RPMI8226 (cell line): ENCODE results near the gene VAC14.

Experiments used
- DNase-seq: peaks from one replicate; pipeline ENCODE4 v3.0.0-alpha.2; 2015

Gene VAC14

DNA sequence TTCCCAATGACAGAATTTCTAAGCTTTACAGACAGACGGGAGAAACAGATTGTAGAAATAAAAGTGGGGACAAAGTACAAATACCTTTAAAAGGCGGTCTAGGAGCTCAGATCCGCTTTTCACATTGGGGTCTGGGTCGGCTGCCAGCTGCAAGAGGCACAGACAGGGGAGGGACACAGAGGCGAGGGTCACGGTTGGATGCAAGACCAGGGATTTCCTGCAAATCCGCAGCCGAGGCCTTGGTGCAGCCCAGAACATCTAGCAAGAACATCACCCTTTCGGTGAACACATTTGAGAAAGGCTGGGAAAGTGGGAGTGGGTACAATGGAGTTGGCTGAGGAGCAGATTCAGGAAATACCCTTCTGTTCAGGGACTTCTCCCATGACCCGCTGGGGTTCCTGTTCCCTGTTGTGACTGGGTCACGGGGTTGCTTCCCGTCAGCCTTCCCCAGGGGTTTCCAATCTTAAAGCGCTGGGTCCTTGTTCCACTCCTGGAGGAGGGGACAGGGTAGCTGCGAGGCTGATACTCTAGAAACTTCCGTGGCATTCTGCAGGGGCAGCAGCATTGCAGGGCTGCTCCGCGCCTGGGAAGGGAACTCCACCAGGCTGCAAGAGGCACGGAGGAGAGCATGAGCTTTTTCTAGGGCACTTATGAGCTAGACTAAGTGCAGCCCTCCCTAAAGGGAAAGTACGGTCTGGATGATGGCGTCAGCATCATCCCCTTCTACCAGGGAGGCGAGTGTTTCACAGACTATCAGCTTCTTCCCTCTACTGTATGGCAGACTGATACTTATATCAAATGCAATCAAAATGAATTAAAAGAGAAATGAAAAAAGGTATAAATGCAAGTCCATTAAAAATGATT is 16.0 kb downstream of the VAC14 start:
- DNase-seq, result no peak

GRCh38 chr16:70782237-70782636 is 18.7 kb downstream of the VAC14 start:
- DNase-seq, result no peak

DNA sequence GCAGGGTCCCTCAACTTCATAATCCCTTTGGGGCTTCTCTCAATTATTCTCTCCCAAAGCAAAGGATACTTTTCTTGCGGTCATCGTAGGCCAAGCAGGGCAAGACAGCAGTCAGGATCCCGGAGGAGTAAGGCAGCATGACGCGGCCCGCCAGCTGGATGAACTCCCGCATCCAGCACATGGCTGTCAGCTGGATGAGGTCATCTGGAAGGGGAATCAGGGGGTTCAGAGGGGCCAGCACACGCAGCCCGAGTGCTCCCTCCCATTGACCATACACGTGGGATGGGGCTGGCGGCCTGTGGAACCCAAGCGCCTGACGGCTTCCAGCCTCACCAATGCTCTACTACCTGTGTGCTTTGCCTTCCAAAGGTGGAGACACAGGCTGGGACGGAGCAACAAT is 19.2 kb downstream of the VAC14 start:
- no peak for DNase-seq

DNA sequence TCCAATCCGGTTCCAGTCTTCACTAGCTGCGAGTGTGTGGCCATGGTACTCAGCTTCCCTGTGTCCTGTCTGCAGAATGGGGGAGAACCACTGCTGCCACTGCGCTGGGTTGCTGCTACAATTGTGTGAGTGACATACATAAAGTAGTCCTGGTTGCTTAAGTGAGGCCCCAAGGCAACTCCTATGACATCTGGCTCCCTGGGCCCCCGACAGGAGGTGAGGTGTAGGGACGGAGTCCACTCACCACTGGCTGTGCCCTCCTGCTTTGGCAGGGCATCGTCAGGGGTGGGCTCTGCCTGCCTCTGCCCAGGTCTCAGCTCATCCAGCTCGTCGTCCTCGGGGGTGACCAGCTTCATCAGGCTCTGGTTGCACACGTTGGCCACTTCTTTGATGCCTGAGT is 20.4 kb downstream of the VAC14 start:
- no peak for DNase-seq

DNA sequence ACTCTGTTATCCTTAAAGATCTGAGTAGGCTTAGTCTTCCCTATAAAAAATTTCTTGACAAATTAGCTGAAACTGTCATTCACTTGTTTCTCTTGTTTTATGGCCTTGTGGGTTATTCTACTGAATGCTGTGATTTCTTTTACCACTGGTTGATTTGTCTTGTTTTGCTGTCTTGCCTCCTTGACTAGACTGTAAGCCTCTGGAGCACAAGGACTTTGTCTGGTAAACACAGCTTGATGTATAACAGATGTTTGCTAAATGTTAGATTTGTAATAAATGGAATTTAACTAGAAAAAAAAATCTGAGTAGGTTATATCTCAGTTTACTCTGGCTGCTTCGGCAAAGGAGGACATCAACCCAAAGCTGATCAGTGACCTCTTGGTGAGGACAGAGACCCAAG is 21.6 kb downstream of the VAC14 start:
- no peak for DNase-seq

- no peak for DNase-seq
These were observed 22.1 kb downstream of the VAC14 start for GRCh38 chr16:70778901-70779309.

- no peak for DNase-seq
These were observed 23.0 kb downstream of the VAC14 start for GRCh38 chr16:70777973-70778406.

DNA sequence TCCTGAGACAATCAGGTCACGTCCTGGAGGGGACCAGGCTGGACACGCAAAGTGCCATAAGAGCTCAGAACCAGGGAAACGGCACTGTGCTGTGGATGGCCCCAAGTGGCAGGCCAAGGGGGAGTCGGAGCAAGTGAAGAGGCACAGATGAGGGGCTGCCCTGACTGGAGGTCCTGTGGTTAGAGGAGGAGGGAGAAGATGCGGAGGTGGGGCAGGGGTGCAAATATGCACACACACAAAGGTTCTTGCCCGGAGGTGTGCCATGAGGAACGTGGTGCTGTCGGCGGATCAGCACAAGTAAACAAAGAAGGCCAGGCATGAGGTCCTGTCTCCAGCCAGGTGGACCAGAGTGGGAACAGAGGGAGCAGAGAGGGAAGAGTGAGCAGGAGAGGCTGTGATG is 23.5 kb downstream of the VAC14 start:
- no peak for DNase-seq

GRCh38 chr16:70775399-70775798 is 25.6 kb downstream of the VAC14 start:
- DNase-seq, result no peak

DNA sequence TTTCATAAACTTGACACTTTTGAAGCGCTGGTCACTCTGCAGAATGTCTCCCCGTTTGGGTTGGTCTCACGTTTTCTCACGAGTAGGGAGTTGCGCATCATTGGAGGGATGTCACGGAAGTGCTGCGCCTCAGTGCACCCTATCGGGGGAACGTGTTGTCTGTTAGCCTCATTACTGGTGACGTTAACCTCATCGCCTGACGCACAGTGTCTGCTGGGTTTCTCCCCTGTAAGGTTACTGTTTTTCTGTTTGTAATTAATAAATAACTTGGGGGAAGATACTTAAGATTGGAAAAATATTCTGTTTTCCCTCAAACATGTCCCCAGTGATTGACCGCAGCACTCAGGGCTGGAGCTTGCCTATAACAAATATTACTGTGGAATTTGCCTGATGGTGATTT is 26.7 kb downstream of the VAC14 start:
- no peak for DNase-seq

- no peak for DNase-seq
These were observed 28.5 kb downstream of the VAC14 start for GRCh38 chr16:70772493-70772892.

- DNase-seq, result peak; percentile 55
These were observed 30.1 kb downstream of the VAC14 start for GRCh38 chr16:70770626-70771552.

GRCh38 chr16:70770291-70770625 is 30.7 kb downstream of the VAC14 start:
- no peak for DNase-seq

- no peak for DNase-seq
These were observed 31.2 kb downstream of the VAC14 start for GRCh38 chr16:70769761-70770160.

DNA sequence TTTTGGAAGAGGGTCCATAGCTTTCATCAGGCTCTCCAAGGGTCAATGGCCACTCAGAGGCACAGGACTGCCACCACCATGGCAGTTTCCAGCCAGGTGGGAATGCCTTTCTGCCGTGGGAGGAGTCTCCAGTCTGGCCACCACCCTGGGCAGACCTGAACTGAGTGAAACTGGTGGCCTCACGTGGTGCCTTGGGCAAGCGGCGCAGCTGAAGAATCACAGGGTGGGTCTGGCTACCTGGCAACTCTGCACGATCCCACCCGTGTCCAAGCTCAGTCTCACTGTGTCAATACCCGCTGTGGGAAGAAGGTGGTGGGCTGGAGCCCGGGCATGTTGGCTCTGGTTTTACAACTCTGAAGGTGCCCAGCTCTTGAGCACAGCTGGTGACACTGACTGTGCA is 31.8 kb downstream of the VAC14 start:
- no peak for DNase-seq

DNA sequence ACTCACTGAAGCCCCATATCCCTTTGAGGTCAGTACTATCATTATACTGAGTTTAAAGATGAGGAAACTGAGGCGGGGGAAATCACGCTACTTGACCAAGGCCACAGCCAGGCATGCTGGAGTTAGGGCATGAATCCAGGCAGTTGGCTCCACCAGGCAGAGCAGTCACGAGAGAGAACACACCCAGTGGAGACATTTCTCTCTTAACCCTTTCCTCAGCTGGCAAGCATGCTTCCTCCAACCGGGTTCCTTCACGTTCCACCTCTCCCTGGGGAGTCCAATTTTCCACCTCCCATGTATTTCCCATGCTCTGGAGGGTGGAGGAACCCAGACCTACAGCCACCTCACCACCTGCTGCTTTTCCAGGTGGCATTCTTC is 32.8 kb downstream of the VAC14 start:
- no peak for DNase-seq

DNA sequence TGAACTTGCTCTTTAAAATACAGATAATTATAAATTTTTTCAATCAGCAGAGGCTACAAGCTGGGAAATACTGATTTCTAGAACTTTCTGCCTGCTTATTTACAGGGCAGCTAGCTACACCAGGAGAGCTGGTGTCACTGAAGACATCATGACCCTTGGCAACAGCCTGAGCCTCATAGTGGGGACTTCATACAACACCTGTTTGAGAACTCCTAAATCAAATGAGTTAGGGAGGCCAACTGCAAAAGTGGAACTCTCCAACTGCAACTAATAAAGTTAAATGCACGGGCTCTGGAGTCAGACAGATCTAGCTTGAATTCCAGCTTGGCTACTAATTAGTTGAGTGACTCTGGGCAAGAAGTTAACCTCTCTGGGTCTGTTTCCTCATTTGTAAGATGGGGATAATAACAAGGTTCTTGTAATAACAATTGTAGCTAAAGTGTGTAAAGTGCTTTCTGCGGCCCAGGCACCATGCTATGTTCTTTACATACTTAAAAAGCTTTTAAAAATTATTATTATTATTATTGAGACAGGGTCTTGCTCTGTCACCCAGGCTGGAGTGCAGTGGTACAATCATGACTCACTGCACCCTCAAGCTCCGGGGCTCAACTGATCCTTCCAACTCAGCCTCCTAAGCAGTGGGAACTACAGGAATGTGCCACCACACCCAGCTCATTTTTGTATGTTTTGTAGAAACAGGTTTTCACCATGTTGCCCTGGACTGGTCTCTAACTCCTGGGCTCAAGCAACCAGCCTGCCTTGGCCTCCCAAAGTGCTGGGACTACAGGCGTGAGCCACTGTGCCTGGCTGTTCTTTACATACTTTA is 33.4 kb downstream of the VAC14 start:
- DNase-seq, result no peak

DNA sequence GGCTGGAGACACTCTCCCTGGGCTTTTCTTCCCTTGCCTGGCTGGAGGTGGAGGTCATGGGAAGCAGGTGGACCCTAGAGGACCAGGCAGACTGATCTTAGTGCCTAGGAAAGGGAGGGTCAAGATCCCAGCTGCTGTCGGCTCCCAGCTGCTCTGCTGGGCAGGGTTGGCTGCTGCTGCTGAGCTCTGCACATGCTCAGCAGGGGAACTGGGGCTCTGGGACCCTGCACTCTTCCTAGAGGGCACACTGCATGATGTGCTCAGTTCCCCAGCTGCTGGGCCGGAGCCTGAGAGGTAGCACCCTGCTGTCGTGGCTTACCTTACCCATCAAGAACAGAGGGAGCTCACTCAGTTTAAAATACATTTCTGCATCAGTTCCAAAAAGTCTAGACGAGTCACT is 34.3 kb downstream of the VAC14 start:
- DNase-seq, result no peak

GRCh38 chr16:70766176-70766575 is 34.8 kb downstream of the VAC14 start:
- DNase-seq, result no peak

GRCh38 chr16:70765491-70765890 is 35.5 kb downstream of the VAC14 start:
- DNase-seq, result no peak

GRCh38 chr16:70764632-70765031 is 36.3 kb downstream of the VAC14 start:
- DNase-seq, result no peak

DNA sequence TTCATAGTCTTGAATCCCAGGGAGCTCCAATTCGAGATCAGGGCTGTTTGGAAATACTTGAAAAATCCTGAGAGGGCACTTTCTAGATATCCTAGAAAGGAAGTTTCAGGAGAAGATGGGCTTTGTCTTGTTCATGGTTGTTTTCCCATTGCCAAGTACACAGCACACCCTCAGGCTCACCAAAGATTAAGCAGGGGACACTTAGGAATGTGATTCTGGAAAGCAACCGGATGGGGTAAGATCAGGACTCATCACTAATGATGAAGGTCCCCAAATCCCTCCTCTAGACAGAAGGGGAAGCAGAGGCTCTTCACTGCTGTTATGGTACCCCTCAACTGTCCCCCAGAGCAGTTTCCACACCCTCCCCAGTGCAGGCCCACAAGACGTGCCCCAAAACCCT is 40.7 kb downstream of the VAC14 start:
- no peak for DNase-seq

GRCh38 chr16:70759666-70760065 is 41.3 kb downstream of the VAC14 start:
- no peak for DNase-seq
